Esophagus squamous epithelium (tissue), 4 donors: ENCODE data around the gene ATP2B2.

Experiments used
- POLR2A ChIP-seq, 4 donors: fragments of 450-650 bp; IDR thresholded peaks; one replicate each; pipeline ENCODE4 v1.6.1; 2017; ENCODE audit warnings: antibody characterized with exemption in 4 of 4, mild to moderate bottlenecking in 4 of 4, moderate library complexity in 3 of 4
- TF ChIP-seq, protein P1 (sequence below), 6 experiments: fragments of 450-650 bp in 4 of 6; fragments of 200-600 bp in 2 of 6; sonication (generic) in 2 of 6; IDR thresholded peaks; one replicate each; pipeline ENCODE4 v1.5.1; 2016 to 2019; ENCODE audit warnings: antibody characterized with exemption in 6 of 6, mild to moderate bottlenecking in 4 of 6, moderate library complexity in 4 of 6

DNA sequence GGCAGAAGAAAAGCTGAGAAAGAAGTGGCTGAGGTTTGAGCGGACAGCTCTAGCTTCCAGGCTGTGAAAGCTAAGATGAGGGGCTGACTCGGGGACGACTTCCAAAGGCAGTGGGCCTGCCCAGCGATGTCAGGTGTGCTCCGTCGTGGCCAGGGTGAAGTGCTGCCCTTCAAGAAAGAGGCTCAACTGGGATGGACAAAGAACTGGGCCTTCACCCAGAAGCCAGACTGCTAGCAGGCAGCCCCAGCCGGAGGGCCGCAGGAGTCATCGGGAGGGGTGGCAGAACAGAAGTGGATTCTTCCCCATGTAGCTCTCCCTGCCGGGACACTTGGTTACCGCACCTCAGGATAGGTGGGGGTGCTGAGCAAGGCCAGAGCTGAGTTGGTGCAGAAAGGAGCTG is 171.3 kb downstream of the ATP2B2 start:
- TF ChIP-seq, protein P1, sequence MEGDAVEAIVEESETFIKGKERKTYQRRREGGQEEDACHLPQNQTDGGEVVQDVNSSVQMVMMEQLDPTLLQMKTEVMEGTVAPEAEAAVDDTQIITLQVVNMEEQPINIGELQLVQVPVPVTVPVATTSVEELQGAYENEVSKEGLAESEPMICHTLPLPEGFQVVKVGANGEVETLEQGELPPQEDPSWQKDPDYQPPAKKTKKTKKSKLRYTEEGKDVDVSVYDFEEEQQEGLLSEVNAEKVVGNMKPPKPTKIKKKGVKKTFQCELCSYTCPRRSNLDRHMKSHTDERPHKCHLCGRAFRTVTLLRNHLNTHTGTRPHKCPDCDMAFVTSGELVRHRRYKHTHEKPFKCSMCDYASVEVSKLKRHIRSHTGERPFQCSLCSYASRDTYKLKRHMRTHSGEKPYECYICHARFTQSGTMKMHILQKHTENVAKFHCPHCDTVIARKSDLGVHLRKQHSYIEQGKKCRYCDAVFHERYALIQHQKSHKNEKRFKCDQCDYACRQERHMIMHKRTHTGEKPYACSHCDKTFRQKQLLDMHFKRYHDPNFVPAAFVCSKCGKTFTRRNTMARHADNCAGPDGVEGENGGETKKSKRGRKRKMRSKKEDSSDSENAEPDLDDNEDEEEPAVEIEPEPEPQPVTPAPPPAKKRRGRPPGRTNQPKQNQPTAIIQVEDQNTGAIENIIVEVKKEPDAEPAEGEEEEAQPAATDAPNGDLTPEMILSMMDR (IDR thresholded peaks at IDR 0.05), result no peak
- no peak for TF ChIP-seq POLR2A (IDR thresholded peaks at IDR 0.05)
